ENCODE measurements around the gene CD59.

DNA sequence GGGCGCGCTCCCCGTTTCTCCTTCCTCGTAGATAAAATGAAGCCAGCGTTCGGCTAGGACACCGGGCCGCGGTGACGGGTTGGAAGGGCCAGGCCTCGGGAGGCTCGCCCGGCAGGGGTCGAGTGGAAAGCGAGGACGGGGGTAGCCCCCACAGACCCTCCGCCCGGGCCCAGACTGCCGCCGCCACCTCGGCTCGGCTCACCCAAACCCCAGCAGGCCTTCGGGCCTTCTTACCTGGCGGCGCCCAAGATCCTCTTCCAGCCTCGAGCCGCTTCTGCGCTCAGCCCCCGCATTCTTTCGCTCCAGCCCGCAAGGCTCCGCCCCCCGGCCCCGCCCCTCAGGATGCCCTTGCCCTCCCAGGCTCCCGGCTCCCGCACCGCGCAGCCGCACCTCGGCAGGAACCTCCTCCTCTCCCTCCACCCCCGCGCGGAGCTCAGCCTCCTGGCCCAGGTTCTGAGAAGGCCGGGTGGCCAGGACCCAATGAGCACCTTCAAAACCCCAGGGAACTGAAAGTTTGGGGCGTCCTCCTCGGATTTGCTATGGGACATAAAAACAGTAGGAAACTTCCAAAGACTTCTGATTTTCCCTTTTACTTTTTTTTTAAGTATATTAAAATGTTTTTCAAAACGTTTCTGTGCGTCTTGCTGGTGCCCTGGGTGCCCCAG lies at the start of gene CD59:
- TF ChIP-seq, protein P1, sequence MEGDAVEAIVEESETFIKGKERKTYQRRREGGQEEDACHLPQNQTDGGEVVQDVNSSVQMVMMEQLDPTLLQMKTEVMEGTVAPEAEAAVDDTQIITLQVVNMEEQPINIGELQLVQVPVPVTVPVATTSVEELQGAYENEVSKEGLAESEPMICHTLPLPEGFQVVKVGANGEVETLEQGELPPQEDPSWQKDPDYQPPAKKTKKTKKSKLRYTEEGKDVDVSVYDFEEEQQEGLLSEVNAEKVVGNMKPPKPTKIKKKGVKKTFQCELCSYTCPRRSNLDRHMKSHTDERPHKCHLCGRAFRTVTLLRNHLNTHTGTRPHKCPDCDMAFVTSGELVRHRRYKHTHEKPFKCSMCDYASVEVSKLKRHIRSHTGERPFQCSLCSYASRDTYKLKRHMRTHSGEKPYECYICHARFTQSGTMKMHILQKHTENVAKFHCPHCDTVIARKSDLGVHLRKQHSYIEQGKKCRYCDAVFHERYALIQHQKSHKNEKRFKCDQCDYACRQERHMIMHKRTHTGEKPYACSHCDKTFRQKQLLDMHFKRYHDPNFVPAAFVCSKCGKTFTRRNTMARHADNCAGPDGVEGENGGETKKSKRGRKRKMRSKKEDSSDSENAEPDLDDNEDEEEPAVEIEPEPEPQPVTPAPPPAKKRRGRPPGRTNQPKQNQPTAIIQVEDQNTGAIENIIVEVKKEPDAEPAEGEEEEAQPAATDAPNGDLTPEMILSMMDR (IDR thresholded peaks at IDR 0.05; ENCODE audit: low read length), result no peak
- no peak for TF ChIP-seq EZH2 (IDR thresholded peaks at IDR 0.05; ENCODE audit: borderline replicate concordance, low read length)
